ENCODE measurements around the gene NFYC. TPM values are rescaled to one million over a fixed set of nuclear protein-coding genes. Genes with fewer than 3 reads are reported as not detected.

Gene NFYC
- total and polyA plus RNA-seq, 2 of the 8 experiments (the other 6 are each of a cell fraction or from before 2014, with no cell fraction given) = 54.1 to 124 TPM

DNA sequence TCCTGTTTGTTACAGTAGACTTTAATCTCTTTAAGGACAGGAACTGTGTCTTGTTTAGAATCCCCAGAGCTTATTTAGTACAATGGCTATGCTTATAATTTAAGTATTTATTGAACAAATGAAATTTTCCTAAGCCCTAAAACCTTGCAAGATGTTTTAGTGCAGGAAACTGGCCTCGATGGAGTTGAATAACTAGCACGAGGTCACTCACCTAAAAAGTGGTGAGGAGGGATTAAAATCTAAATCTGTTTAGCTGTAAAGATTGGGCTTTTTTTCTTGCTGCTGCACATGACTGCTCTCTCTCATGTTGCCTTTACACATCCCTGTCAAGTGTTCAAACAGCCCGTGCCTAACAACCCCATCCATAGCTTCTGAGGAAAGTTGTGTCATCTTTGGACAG is 10.2 kb downstream of the NFYC start:
- H2BK12ac ChIP-seq (ENCODE audit: low read depth, low read length) = no peak overlapping the region
- H3K4me3 ChIP-seq (ENCODE audit: extremely low read depth in 1 of 4, insufficient read depth in 2 of 4, low read depth in 3 of 4, low read length in 4 of 4) = no peak overlapping the region
- H3K4me1 ChIP-seq (replicated peaks in 1 of 4; ENCODE audit: control insufficient read depth in 3 of 4, insufficient read depth in 4 of 4, low read length in 3 of 4) = peaks cover 0 to 2% (median 0%) of the 10 kb centered on the region in 4 experiments; a peak in 3 of 7 replicates
- H4K20me1 ChIP-seq (replicated peaks in 1 of 2; ENCODE audit: control insufficient read depth in 1 of 2, insufficient read depth in 2 of 2, low read length in 2 of 2) = no peaks in the 10 kb centered on the region
- no peak overlapping the region for H3K4me2 ChIP-seq (ENCODE audit: insufficient read depth in 1 of 2, low read depth in 2 of 2, low read length in 2 of 2)
- H3K14ac ChIP-seq (ENCODE audit: insufficient read length) = no peak overlapping the region
- H3K79me1 ChIP-seq (ENCODE audit: low read depth, low read length) = peaks cover 2% of the 10 kb centered on the region; the same call in 1 of the 2 replicates
- H3K56ac ChIP-seq (replicated peaks; ENCODE audit: insufficient read length, low read depth, low read length) = no peak overlapping the region
- H4K91ac ChIP-seq (replicated peaks; ENCODE audit: insufficient read length, low read length) = no peak overlapping the region
- no peaks in the 10 kb centered on the region for H3K23me2 ChIP-seq (ENCODE audit: low read depth, low read length)
- H2AK5ac ChIP-seq (ENCODE audit: low read depth, low read length) = no peak overlapping the region
- H3K27ac ChIP-seq (ENCODE audit: low read depth, low read length) = no peak overlapping the region
- peaks cover 9 to 88% of the 10 kb centered on the region in 2 experiments for H3K79me2 ChIP-seq (ENCODE audit: control insufficient read depth in 1 of 2, insufficient read depth in 2 of 2, low read length in 2 of 2)
- no peak overlapping the region for H2BK120ac ChIP-seq (replicated peaks; ENCODE audit: low read depth, low read length)
- CTCF ChIA-PET (ENCODE audit: partially characterized antibody) = interaction anchor here (0.6 to 2.2 kb wide), 4 partner anchors 8 to 1584 kb away, joined by 3 to 6 read pairs (median 4); no protein-coding TSS in a partner anchor
- no peak overlapping the region for H3K9ac ChIP-seq (replicated peaks in 1 of 4; ENCODE audit: extremely low read depth in 1 of 4, low read depth in 3 of 4, low read length in 3 of 4)
- H3K9me3 ChIP-seq (ENCODE audit: insufficient read depth in 2 of 2, low read depth in 1 of 2, low read length in 1 of 2) = no peaks in the 10 kb centered on the region
- H3K23ac ChIP-seq (ENCODE audit: insufficient read length) = no peak overlapping the region
- FAIRE-seq (no peak), DNase-seq (ENCODE audit: low read depth in 1 of 2, low spot score in 2 of 2) (no peak)
- no peak overlapping the region for H2AFZ ChIP-seq (ENCODE audit: low read length)
- H2BK5ac ChIP-seq (ENCODE audit: low read depth, low read length) = no peak overlapping the region
- no peak overlapping the region for H2BK15ac ChIP-seq (ENCODE audit: low read length)
- TF ChIP-seq TBP (IDR thresholded peaks at IDR 0.05; ENCODE audit: low read depth, low read length) (no peak), BRCA1 (IDR thresholded peaks at IDR 0.05; ENCODE audit: low read depth, low read length) (no peak), SP2 (IDR thresholded peaks at IDR 0.05; ENCODE audit: low read length) (no peak), ATF2 (IDR thresholded peaks at IDR 0.05; ENCODE audit: low read length) (no peak), CEBPB (IDR thresholded peaks at IDR 0.05; ENCODE audit: low read depth, low read length) (no peak), SP1 (IDR thresholded peaks at IDR 0.05; ENCODE audit: low read depth, low read length) (no peak), GTF2F1 (IDR thresholded peaks at IDR 0.05; ENCODE audit: borderline replicate concordance, low read depth, low read length) (no peak), TAF1 (IDR thresholded peaks at IDR 0.05; ENCODE audit: low read depth, low read length) (no peak), NRF1 (IDR thresholded peaks at IDR 0.05; ENCODE audit: low read depth, low read length) (no peak), CHD1 (IDR thresholded peaks at IDR 0.05; ENCODE audit: low read depth, low read length) (no peak)
- TF ChIP-seq, protein P1, sequence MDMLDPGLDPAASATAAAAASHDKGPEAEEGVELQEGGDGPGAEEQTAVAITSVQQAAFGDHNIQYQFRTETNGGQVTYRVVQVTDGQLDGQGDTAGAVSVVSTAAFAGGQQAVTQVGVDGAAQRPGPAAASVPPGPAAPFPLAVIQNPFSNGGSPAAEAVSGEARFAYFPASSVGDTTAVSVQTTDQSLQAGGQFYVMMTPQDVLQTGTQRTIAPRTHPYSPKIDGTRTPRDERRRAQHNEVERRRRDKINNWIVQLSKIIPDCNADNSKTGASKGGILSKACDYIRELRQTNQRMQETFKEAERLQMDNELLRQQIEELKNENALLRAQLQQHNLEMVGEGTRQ (IDR thresholded peaks at IDR 0.05; ENCODE audit: low read length) = no peak
- H4K8ac ChIP-seq (ENCODE audit: extremely low read depth, insufficient read depth, low read length) = no peak overlapping the region
- H3K27me3 ChIP-seq (replicated peaks in 1 of 4; ENCODE audit: control insufficient read depth in 3 of 4, extremely low read depth in 1 of 4, insufficient read depth in 3 of 4, low read length in 3 of 4) = no peaks in the 10 kb centered on the region
- POLR2A ChIA-PET (ENCODE audit: partially characterized antibody) = interaction anchor here (0.7 to 17.0 kb wide), 5 partner anchors 9 to 103 kb away, joined by 3 to 293 read pairs (median 6); partner anchors contain the start of gene NFYC
- H2BK20ac ChIP-seq (ENCODE audit: low read length) = no peak overlapping the region
- H3K4ac ChIP-seq (replicated peaks; ENCODE audit: insufficient read length, low read depth, low read length) = no peak overlapping the region
- H4K5ac ChIP-seq (ENCODE audit: insufficient read length, low read depth, low read length) = no peak overlapping the region
- no peaks in the 10 kb centered on the region for H3K36me3 ChIP-seq (ENCODE audit: control insufficient read depth in 2 of 4, insufficient read depth in 4 of 4, low read length in 3 of 4)
- H3K18ac ChIP-seq (ENCODE audit: extremely low read depth, low read length) = no peak overlapping the region
- 86% methylated on average over 3 of the region's 3 CpGs; no CpG with 5 or more reads in 1 of the 2 experiments for WGBS, 2 experiments (ENCODE audit: extremely low coverage in 1 of 2, insufficient coverage in 1 of 2, insufficient read length in 1 of 2, insufficient replicate concordance in 2 of 2, low coverage in 1 of 2, low lambda C conversion rate in 2 of 2, missing lambda C conversion rate in 1 of 2)
